Measurements from ENCODE around the gene MED14. TPM values are rescaled to one million over a fixed set of nuclear protein-coding genes. Genes with fewer than 3 reads are reported as not detected.

MED14 gene
- total RNA-seq, 2 experiments from 2014 or later = 40.3 to 51.4 TPM

Other genes with a start within 250 kb of the MED14 start
- 10 to 100 TPM; 58.6 to 66.9 TPM for gene ATP6AP2, start 154.6 kb downstream of the MED14 start, total RNA-seq
- gene MPC1L, start 112.1 kb downstream of the MED14 start, total RNA-seq = not detected
- 10 to 100 TPM; 26.6 to 26.7 TPM for gene CXorf38, start 88.0 kb downstream of the MED14 start, total RNA-seq

Data from activated naive CD8-positive, alpha-beta T cell treated with anti-CD3 and anti-CD28 coated beads, Interleukin-2, amount 10 ng/mL, durations not matched to agents 7 days and 5 days (primary cell).